ENCODE measurements around the gene RBFOX1.

GRCh38 chr16:7482596-7483290, 150.1 kb downstream of the RBFOX1 start:
- TF ChIP-seq, protein P1, sequence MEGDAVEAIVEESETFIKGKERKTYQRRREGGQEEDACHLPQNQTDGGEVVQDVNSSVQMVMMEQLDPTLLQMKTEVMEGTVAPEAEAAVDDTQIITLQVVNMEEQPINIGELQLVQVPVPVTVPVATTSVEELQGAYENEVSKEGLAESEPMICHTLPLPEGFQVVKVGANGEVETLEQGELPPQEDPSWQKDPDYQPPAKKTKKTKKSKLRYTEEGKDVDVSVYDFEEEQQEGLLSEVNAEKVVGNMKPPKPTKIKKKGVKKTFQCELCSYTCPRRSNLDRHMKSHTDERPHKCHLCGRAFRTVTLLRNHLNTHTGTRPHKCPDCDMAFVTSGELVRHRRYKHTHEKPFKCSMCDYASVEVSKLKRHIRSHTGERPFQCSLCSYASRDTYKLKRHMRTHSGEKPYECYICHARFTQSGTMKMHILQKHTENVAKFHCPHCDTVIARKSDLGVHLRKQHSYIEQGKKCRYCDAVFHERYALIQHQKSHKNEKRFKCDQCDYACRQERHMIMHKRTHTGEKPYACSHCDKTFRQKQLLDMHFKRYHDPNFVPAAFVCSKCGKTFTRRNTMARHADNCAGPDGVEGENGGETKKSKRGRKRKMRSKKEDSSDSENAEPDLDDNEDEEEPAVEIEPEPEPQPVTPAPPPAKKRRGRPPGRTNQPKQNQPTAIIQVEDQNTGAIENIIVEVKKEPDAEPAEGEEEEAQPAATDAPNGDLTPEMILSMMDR (conservative IDR thresholded peaks at IDR 0.05; ENCODE audit: low read depth, low read length): no peak
- no peak for TF ChIP-seq EZH2phosphoT487 (IDR thresholded peaks at IDR 0.05; ENCODE audit: borderline replicate concordance, low read length)

All from PC-3 (cell line).